Fibroblast of the aortic adventitia (primary cell): ENCODE measurements around the gene ZNF548. TPM values are rescaled to one million over a fixed set of nuclear protein-coding genes. Genes with fewer than 3 reads are reported as not detected.

Experiments
- DNase-seq: peaks from one replicate; pipeline ENCODE4 v3.0.0-alpha.2; 2010; ENCODE audit warnings: low read depth
- H3K4me3 ChIP-seq: 2 replicates; pipeline ENCODE4 v1.5.1; 2011; ENCODE audit warnings: low read depth, mild to moderate bottlenecking, control low read depth, low read length, moderate library complexity
- CTCF ChIP-seq: IDR thresholded peaks from 2 replicates; pipeline ENCODE4 v1.5.1; 2011; ENCODE audit warnings: mild to moderate bottlenecking, low read length, control low read depth, inconsistent platforms; ENCODE audit not compliant: insufficient read depth
- total RNA-seq: library from RNA; depleted of rRNA; stranded (reverse); fragments of >200 nt; gene quantifications from 2 replicates; pipeline ENCODE4 v1.2.3, GENCODE V29; 2012; ENCODE audit warnings: low replicate concordance

ZNF548 gene
- total RNA-seq, 1 donor = 20.4 TPM

GRCh38 chr19:57395710-57396109 is 6.1 kb downstream of the ZNF548 start:
- DNase-seq = no peak
- TF ChIP-seq CTCF = no peak
- no peak overlapping the region for H3K4me3 ChIP-seq

- TF ChIP-seq CTCF = no peak
- no peak for DNase-seq
- no peak overlapping the region for H3K4me3 ChIP-seq
Observed at GRCh38 chr19:57398868-57399267, 9.2 kb downstream of the ZNF548 start.

- DNase-seq = no peak
- H3K4me3 ChIP-seq = no peak overlapping the region
- TF ChIP-seq CTCF = no peak
Observed at GRCh38 chr19:57403737-57404563, 14.3 kb downstream of the ZNF548 start.

GRCh38 chr19:57406516-57407123 is 17.0 kb downstream of the ZNF548 start:
- peak; percentile 81 for TF ChIP-seq CTCF
- no peak overlapping the region for H3K4me3 ChIP-seq
- peak; percentile 58 for DNase-seq

GRCh38 chr19:57410877-57411671 is 21.4 kb downstream of the ZNF548 start, which contains the start of gene ZNF17:
TSS of gene ZNF17 (plus strand) at chr19:57411161. CDS start at chr19:57413616, 2,455 bp downstream.
- peak; percentile 95 for DNase-seq
- H3K4me3 ChIP-seq = peak within 1 kb of the TSS; percentile 80
- no peak for TF ChIP-seq CTCF

GRCh38 chr19:57419439-57419838 is 29.8 kb downstream of the ZNF548 start:
- DNase-seq = no peak
- no peak for TF ChIP-seq CTCF

More at GRCh38 chr19:57419439-57419838, 29.8 kb downstream of the ZNF548 start:
- no peak overlapping the region for H3K4me3 ChIP-seq
